GM21529 (cell line): ENCODE results near the gene WASHC4.
"Not testable (repeated sequence)": the region's sequence is repeated elsewhere in the genome, so short reads cannot be mapped to it uniquely, and the experiment has no call there.

ENCODE experiments used
- ATAC-seq: cut with Tn5 transposase; IDR thresholded peaks from one replicate; pipeline ENCODE4 v1.9.1; 2021; ENCODE audit not compliant: unreplicated experiment

WASHC4 gene

DNA sequence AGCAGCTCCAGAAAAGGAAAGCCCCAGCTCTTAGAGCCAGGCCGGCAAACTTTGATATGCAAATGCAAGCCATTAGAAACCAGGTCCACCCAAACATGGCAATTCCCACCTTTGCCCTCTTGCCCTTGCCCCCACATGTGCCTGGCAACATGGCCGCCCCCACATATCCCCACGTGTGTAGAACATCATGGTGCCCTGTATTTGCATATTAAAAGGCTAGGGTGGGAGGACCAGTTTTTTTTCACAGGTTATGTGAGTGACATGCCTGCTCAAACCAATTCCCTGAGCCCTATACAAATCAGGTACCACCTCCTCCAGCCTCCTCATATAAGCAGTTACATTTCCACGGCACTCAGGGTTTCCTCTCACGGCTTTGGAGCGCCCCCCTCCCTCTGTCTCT lies 17.2 kb upstream of the WASHC4 start:
- no peak for ATAC-seq

- no peak for ATAC-seq
These were observed 15.9 kb upstream of the WASHC4 start for GRCh38 chr12:105091476-105092206.

GRCh38 chr12:105092336-105092735 lies 15.2 kb upstream of the WASHC4 start:
- no peak for ATAC-seq

- not testable (repeated sequence) for ATAC-seq
These were observed 12.2 kb upstream of the WASHC4 start for GRCh38 chr12:105095338-105095737.

GRCh38 chr12:105099356-105099755 lies 8.2 kb upstream of the WASHC4 start:
- no peak for ATAC-seq

- ATAC-seq = no peak
These were observed 7.1 kb upstream of the WASHC4 start for GRCh38 chr12:105100207-105100985.

- ATAC-seq = no peak
These were observed 6.5 kb upstream of the WASHC4 start for GRCh38 chr12:105100998-105101397.

- no peak for ATAC-seq
These were observed 4.9 kb upstream of the WASHC4 start for GRCh38 chr12:105102673-105103072.

GRCh38 chr12:105104762-105105161 lies 2.8 kb upstream of the WASHC4 start:
- no peak for ATAC-seq

DNA sequence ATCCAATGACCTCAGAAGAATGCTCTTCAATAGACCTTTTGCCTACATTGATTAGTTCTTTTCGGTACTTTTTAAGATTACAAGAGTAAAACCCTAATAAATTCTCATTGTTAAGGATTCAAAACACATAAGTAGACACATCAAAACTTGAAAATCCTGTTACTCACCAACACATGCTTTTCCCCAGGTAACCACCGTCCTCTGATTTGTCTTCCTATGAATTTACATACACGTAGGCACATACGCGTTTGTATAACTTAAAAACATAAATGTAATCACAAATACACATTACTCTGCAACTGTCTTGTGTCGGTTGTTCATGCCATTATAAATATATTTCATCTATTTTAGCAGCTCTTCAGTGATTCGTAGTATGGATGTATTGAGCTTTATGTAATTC lies 910 bp upstream of the WASHC4 start:
- no peak for ATAC-seq

DNA sequence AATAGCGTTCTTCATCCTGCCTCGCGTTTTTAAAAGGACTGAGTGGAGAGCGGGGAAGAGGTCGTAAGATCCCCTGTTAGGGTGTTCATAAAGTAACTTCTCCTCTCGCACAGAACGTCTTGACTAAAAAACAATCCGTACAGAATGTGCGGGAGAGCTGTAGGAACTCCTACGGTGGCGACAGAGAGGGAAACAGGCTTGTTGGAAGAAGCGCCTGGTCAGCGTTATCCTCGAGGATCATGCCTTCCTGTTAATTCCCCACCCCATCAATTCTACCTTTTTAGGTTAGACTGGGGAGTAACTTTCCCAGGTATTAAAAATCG lies 399 bp upstream of the WASHC4 start:
- peak; percentile 5 for ATAC-seq

DNA sequence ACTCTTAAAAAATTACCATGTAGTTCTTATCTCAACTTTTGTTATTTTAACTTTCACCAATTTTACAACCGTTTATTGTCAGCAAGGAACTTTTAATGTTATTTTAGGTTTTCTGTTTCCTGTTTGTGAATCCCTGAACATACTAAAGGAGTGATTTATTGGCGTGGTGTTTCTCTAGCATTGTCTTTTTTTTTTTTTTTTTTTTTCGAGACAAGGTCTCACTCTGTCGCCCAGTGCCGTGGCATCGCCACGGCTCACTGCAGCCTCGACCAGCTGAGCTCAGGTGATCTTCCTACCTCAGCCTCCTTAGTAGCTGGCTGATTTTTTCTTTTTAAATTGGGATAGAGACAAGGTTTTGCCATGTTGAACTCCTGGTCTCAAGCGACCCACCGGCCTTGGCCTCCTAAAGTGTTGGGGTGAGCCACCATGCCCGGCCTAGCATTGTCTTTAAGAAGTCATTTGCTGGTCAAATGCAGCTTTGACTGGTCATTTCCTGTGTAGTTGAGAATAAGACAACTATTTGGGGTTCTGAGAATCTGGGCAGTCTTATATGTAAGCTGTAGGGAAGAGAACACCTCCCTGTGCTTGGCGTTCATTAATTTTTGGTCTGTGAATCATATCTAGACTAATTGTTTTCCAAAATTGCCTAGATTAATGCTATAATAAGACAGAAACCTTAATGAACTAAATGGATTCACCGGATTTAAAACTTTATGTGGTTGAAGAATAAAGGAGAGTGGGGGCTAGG lies 2.1 kb downstream of the WASHC4 start:
- ATAC-seq = peak; percentile 38

- ATAC-seq = no peak
These were observed 3.3 kb downstream of the WASHC4 start for GRCh38 chr12:105110851-105111250.

- no peak for ATAC-seq
These were observed 5.6 kb downstream of the WASHC4 start for GRCh38 chr12:105113094-105113493.

GRCh38 chr12:105116969-105117368 lies 9.4 kb downstream of the WASHC4 start:
- ATAC-seq = no peak

DNA sequence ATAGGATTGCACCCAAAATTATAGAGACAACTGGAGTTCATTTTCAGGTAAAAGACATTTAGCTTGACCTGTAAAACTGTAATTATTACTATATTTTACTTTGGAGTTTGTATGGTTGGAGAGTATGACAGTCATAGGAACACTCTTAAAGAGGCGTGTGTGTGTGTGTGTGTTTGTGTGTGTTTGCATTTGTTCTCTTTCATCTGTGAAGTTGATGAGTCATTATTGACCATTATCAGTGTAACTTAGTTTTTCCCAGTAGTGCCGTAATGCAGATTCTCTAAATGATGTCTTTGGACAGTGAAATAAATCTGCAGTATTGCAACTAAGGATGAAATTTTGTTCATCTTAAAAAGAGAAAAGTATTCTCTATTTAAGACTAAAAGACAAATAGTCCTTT lies 13.0 kb downstream of the WASHC4 start:
- no peak for ATAC-seq

- ATAC-seq = no peak
These were observed 30.7 kb downstream of the WASHC4 start for GRCh38 chr12:105138248-105138647.

GRCh38 chr12:105141320-105141922 lies 33.9 kb downstream of the WASHC4 start:
- ATAC-seq = no peak

DNA sequence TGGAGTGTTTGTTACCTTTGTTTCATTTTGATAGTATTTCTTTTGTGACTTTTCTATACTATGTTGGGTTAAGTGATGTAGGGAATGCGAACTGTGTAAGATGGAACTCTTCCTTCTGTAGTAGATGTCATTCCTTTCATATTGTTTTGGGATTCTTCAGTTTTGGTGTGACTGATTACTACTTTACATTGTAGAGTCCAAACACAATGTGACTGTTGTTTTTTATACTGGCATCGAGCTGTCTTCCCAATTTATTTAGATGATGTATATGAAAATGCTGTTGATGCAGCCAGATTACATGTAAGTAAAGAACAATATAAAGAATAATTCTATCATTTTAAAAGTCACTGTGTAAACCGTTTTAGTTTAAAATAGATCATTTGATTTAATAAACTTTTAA lies 34.7 kb downstream of the WASHC4 start:
- ATAC-seq = no peak

GRCh38 chr12:105156260-105156659 lies 48.7 kb downstream of the WASHC4 start:
- ATAC-seq = no peak

GRCh38 chr12:105157606-105158005 lies 50.1 kb downstream of the WASHC4 start:
- no peak for ATAC-seq

GRCh38 chr12:105158876-105159275 lies 51.3 kb downstream of the WASHC4 start:
- ATAC-seq = no peak
